SK-N-DZ (cell line): ENCODE measurements around the gene SLC39A2.
"Not testable (repeated sequence)": the region's sequence is repeated elsewhere in the genome, so short reads cannot be mapped to it uniquely, and the experiment has no call there.

Source experiments
- DNase-seq: peaks from one replicate; pipeline ENCODE4 v3.0.0-alpha.2; 2015; ENCODE audit warnings: low spot score

Gene SLC39A2

DNA sequence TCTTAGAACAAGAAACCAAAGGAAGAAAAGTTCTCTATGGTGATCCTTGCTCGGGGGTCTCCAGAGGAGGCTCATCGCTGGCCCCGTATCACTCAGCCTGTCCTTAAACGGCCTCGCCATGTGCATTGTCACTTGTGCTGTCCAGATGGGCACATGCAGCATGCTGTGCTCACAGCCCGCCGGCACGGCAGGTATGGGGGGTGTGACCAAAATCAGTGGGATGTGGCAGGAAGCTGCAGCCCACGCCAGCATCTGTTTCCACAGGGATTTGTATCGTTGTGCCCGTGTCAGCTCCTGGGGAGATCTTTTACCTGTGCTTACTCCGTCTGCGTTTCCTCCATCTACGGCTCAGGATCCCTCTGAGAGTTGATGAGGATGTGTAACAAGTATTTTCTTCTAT, 2.6 kb upstream of the SLC39A2 start:
- DNase-seq = no peak

DNA sequence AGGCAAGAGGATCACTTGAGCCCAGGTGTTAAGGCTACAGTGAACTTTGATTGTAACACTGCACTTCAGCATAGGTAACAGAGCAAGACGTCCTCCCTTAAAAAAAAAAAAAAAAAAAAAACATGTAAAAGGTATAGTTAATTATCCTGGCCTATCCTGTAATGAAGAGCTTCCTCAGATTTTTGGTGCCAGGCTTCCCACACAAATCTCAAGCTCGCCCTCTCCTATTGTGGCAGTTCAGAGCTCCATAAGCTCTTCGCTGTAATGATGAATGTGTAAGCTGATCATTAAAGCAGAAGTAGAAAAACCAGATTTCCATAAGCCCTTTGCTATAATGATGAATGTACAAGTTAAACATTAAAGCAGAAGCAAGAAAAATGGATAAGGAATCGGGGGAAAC, 2.0 kb upstream of the SLC39A2 start:
- no peak for DNase-seq

DNA sequence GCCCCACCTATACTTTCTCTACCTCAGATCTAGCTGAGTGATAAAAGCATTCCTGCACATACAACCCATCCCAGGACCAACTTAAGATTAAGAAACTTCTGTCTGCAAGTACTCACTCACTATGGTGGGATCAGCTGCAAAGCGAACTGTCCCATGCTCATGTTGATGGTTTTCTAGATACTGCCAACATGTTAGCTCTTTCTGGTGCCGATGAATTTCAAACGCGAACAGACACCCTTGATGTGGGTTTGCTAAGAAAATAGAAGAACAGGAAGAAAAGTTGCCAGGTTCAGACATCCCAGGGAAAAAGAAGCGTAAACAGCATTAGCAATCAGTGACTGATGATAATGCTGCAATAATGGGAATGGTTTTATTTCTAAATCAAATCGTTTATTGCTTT, 1.5 kb upstream of the SLC39A2 start:
- no peak for DNase-seq

DNA sequence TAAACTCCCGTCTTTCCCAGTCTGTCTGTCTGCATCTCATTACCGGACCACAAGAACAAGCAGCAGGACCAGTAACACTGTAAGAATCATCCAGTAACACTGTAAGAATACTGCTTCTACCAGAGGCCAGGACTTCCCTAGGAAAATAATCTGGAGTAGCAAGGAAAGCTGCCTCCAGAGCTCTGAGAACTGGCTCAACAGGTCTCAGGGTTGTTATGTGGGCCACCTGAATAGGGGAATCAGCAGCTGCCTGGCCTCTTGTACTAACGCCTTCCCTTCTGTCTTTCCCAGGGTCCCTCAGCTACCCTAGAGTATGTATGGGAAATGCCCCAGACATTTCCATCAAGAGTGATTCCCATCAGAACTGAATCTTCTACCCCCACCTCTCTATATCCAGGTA, 954 bp upstream of the SLC39A2 start:
- no peak for DNase-seq

DNA sequence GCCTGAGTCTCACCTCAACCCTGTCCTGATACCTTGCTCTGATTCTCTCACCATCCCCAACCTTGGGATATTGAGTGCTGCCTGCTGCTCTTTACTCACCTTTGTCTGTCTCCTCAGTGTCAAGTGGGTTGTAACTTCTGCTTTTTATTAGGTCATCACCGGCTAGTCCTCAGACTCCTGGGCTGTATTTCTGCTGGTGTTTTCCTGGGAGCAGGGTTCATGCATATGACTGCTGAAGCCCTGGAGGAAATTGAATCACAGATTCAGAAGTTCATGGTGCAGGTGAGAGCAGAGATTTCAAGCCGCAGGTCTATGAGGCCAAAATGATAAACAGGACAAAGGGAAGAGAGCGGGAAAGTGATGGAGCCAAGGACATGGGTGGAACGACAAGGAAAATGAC, 498 bp downstream of the SLC39A2 start:
- DNase-seq = no peak

DNA sequence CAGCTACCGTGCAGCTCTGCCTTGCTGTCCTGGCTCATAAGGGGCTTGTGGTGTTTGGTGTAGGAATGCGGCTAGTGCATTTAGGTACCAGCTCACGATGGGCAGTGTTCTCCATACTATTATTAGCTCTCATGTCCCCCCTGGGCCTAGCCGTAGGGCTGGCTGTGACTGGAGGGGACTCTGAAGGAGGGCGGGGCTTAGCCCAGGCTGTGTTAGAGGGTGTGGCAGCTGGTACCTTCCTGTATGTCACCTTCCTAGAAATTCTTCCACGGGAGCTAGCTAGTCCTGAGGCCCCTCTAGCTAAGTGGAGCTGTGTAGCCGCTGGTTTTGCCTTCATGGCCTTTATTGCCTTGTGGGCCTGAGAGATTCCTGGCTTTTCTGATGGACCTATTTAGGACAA, 2.1 kb downstream of the SLC39A2 start:
- DNase-seq = no peak

DNA sequence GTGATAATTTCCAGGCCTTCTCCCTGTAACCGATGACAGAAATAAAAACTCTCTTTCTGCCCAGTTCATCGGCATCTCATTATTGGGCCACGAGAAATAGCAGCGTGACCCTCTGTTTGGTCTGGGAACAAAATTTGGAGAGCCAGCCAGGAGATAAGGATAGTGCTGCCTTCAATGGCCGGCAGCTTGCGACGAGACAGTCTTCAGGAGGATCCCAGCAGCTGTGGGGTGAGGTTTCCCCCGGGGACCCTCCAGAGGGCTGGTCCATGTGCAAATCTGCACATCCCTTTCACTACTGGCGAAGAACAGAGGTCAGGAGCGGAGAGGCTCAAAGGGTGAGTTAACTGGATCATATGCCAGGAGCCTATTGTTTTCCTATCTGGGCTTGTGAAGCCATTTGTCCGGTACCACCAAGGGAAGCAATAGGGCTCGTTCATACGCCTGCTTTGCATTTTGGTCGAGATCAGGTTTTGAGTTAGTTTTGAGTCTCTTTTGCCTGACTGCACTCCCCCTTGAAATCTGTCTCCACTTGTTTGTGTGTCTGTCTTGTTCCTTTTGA, 4.8 kb downstream of the SLC39A2 start:
- DNase-seq = peak; percentile 35

DNA sequence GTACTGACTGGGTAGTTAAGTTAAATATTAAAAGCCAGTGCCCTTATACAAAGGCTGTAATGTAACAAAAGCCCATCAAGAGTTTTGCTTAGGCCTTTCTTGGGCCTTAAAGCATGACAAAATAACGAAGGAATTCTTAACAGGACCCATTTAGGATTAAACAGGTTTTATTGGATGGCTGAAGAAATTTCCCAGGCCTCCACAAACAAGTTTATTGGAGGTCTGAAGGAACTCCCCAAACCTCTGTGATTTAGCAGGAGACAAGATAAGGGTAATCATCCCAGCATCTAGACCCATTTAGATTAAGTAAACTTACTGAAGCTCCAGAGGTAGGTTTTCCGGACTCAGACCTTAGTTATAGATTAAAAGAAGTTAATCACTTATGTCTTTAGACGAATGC, 10.6 kb downstream of the SLC39A2 start:
- not testable (repeated sequence) for DNase-seq

DNA sequence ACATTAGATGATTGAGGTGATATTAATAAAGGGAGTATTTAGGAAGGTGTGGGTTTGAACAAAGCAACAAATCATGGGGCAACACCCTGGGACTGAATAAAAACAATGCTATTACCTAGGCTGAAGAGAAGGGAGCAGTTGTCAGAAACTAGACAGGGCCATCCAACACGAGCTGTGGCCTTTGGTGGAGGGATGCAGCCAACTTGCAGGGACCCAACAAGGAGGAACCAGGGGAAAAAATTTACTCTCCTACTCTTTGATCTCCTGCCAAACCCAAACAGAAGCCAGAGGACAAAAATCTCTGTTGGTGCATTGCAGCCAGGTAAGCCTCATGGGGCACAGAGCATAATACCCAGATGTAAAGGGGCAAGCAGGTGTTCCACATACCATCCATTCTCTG, 12.0 kb downstream of the SLC39A2 start:
- no peak for DNase-seq

DNA sequence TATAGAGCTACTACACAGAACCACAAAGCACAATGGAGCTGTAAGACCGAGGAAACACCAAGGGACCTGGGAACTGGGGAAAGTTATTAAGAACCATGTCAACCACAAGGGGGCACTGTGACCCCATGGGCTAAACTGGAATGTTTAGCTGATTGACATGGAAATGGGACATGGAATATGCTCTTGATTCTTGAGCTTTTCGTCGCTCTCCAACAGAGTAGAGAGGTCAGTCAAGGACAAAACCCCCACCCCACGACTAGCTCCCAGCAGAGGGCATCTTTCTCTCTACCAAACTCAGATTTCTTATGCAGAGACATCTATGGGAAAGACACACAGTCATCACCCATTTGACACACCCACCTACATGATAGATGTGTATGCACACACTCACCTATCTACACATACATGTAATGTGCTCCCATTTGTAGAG, 15.7 kb downstream of the SLC39A2 start:
- peak; percentile 84 for DNase-seq

DNA sequence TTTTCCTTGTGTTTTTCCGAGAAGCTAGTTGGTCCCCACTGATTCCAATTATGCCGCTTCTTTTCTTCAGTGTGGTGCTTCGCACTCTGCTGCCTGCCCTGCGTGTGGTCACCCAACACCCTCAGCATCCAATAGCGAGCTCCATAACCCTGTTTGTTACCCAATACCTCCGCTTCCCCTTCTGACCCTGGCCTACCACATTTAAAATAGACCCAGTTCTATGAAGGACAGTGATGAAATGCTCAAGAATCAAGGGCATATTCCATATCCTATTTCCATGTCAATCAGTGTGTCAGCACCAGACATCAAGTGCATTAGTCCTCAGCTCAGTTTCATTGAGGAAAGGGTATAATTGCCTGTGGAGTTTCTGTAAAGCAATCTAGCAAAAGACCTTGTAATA, 16.2 kb downstream of the SLC39A2 start:
- no peak for DNase-seq

DNA sequence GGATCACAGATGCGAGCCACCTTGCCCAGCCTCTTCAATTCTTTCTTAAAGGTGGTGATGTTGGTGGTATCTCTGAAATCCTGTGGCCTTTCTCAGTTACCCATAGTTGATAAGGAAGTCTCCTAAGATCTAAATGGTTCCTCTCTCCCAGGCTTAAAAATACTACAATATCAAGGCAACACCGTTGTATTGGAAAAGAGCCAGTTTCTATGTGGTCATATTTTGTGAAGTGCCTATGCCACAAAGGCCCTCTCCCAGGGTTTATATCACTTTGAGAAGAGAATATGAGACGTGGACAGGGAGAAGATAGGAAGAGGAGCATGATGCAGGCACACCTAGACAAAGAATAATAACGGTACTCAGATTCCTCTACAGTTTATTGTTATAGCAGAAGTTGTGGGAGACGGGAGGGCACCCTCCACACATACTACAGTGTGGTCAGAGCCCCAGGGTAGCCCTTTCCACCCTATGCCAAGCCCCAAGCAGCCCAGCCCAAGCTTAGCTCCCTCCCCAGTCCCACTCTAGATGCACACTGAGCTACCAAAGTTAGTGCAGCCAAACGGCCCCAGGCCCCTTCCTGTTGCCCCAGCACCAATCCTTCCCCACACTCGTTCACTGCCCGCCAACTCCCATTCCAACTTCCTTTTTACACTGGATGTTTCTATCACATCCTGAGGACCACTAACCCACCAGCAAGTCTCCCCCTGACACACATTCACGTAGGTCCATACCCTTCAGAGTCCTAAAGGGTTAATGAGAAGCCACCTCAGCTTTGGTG, 17.5 kb downstream of the SLC39A2 start:
- no peak for DNase-seq

DNA sequence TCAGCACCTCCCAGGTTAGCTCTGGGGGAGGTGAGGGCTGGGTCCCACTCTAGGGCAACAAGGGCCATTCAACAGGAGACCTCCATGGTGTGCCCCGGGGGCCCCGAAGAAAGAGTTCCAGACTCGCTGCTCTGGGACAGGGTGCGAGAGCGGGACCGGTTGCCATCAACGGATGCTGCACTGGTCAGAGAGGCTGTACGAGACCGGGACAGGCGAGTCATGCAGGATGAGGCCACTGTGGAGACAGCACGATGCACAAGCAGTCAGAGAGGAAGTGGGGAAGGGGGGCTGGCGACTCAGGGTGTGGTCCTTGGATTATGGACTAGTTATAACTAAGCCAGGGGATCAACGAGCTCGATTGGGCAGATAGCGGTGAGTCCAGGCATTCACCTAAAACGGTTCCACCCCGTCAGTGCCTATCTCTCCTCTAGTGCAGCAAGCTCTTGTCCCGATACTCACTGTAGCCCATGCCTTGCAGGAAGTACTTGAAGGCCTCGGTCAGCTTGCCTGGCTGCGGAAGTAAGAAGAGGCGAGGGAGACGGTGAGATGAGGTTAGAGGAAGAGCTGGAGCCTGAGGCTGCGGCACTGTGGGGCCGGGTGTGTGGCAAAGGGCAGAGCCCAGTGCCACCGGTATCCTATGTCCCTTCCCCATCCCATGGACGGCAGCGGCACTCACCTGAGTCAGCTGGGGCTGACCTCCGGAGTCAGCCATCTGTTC, 18.6 kb downstream of the SLC39A2 start:
- no peak for DNase-seq

DNA sequence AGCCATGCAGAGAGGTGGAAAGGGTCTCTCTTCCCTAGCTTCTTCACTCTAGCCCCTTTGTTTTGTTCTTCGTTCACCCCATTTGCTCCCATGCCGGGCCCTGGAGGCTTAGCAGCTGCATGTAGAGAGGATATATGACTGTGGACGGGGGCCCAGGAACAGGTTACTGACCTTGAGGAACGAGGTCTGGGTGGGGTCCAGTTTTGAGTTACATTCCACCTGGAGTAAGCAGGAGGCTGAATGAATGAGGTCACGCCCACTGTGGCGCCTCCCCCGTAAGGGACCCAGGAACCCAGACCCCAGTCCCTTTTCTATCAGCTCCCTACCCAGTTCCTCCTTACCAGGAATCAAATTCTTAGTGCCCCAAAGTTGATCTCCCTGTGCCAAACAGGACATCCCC, 19.2 kb downstream of the SLC39A2 start:
- DNase-seq = no peak

DNA sequence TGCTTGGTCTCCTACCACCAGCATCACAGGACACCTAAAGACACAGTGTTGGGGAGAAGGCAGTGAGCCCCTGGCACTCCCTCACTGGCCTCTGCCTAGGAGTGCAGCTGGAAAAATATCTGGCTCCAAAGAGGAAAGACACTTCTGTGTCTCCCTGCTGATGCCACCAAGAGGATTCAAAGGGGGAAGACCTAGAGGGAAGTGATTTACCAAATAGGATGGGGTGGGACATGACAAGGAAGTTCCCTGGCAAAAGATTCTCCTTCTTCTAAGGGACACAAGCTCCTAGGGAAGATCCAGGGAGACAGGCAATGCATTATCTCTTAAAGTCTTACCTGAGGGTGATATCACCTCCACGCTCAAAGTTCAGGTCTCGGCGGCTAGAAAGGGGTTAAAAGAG, 19.7 kb downstream of the SLC39A2 start:
- no peak for DNase-seq

DNA sequence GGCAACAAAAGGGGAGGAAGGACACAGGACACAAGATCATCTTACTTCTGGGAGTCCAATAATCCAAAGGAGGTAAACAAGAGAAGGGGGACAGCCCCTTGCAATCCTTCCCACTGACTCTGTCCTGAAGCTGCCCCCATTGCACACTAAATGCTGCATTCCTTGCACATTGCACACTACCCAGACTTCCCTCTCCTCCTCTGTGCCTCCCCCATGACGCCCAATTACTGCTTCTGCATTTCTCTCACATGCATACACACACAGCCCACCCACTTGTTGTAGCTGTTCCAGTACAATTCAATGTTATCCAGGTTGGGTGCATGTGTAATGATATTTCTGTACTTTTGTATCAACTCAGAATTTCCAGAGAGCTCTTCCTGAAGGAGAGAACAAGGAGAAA, 20.3 kb downstream of the SLC39A2 start:
- DNase-seq = no peak

DNA sequence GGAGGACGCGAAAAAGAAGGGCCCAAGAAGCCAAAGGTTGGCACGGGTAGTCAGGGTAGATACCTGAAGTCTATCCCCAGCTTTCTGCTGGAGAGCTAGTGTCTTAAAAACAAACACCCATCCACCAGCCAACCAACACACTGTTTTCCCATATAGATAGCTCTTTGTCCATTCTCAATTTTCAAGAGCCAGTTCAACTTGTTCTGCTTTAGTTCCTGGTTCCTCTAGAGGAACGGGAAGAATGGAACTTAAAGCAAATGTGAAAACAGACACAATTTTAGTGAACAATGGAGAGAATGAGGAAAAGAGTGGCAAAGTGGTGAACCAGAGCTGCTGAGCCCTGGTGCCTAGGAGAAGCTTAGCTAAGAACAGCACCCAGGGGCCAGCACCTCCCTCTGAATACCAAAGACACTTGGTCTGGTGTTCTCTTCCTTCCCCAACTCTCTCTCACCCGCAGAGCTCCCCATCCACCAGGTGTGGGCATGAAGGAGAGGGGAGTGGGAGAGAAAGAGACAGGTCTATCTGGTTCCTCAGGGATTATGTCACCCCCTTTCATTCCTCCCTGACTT, 22.0 kb downstream of the SLC39A2 start:
- no peak for DNase-seq

DNA sequence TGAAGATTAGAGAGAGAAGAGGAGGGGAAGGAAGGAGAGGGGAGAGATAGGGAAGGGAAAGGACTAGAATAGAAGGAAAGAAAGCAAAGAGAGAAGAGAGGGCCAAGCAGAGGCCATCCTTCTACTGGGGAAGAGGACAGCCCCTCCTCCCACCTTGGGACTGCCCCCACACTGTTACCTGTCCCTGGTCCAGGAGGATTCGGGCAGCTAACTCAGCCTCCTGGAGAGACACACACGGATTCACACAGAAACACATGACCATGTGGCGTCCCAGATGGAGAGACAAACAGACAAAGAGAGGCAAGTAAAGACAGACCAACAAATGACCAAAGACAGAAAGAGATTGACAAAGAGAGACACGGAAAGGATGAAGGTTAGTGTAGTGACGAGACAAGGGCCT, 23.6 kb downstream of the SLC39A2 start:
- DNase-seq = no peak

DNA sequence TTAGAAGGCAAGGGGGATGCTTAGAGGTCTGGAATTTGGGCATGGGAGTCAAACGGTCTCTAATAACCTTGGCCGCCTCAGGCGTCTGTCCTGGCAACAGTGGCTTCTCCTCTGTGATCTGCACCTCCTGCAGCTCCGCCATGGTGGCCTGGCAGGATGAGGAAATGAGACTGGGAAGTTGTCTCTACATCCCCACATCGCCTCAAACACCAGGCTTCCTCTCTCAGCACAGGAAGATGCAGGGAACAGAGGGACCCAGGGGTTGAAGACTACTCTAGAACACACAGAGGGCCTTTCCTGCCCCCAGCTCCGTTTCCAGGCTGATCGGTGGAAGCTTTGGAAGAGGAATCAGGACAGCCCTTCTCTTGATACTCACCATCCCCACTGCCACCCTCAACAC, 24.1 kb downstream of the SLC39A2 start:
- no peak for DNase-seq

DNA sequence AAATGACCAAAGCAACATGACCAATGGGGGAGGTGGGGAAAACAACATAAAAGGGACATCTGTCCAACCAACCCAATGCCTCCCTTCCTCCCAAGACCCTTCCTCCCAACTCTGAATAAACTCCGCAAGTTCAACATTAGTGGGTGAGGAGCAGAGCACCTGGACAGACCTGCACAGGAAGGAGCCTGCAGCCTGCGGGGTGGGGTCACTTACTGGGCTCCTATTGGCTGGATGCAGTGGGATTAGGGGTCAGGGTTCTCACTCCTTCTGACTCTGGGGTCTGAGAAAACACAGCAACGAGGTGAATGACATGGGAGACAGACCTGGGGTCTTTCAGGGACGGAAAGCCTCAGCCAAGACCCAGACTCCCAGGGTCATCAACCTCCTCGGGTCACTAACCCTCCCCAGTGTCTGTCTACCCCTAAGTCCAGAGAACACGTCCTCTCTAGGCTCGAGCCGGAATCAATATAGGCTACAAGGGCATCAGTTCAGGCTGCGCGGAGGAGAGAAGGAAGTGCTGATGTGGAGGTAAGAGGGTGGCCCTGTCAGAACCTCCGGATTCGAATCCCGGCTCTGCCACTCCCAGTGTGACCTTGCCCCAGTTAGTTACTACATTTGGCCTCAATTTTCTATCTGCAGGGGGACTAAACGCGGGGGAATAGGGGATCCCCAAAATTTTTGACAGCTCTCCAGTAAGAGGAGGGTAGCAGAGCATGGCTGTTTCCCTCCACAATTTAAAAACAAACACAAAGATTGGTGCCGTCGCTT, 24.9 kb downstream of the SLC39A2 start:
- no peak for DNase-seq

DNA sequence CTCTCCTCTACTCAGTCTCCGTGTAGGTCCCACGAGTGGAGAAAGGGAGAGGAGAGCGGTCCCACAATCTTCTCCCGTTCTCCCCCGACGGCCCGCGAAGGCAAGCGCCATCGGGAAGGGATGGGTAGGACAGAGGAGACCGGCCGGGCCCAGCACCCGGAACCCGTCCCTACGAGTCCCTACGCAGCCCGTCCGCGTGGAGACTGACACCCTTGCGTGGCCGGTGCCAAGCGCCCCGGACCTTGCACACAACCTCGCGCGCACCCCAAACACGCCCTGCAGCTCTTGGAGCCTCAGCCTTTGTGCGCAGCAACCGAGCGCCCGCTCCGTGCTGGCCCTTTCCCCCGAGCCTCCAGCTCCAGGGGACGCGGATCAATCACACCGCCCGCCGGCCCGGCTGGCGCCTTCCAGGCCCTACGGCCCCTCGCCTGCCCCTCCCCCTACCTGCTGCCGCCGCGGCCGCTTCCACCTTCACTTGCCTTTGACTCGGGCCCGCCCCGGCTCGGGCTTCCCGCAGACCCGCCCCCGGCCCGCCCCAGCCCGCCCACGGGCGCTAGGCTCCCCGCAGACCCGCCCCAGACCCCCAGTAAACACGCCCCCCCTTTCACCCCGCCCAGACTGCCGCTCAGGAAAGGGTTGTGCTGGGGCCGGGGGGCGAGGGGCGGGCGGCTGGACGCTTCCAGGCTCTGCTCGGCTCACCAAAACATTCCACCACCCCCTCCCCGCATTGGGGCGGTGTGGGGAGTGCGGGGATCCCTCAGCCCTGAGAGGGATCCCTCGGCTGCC, 25.7 kb downstream of the SLC39A2 start, which contains the start of gene NDRG2:
Gene NDRG2, minus strand, starts transcription at position 477 of the 786 bp plus-strand sequence. CDS start 1,746 bp downstream, outside the sequence.
- DNase-seq = peak; percentile 60
